MM.1S (cell line): ENCODE results near the gene PNKD.

Experiments used
- DNase-seq: peaks from one replicate; pipeline ENCODE4 v3.0.0-alpha.2; 2015
- H2AFZ ChIP-seq: fragments of 300-600 bp; sonication (generic); 2 replicates; pipeline ENCODE4 v1.6.0; 2016; ENCODE audit warnings: antibody characterized with exemption, low read length
- H3F3A ChIP-seq: fragments of 300-600 bp; sonication (generic); 2 replicates; pipeline ENCODE4 v1.6.1; 2016; ENCODE audit warnings: mild to moderate bottlenecking, antibody characterized with exemption, low read length, moderate library complexity, mixed read lengths; ENCODE audit not compliant: insufficient read depth
- H3K27ac ChIP-seq: fragments of 300-600 bp; sonication (generic); 2 replicates; pipeline ENCODE4 v1.5.1; 2016; ENCODE audit warnings: mild to moderate bottlenecking, low read length
- H3K27me3 ChIP-seq: fragments of 300-600 bp; sonication (generic); replicated peaks from 2 replicates; pipeline ENCODE4 v1.6.0; 2016; ENCODE audit warnings: low read length; ENCODE audit not compliant: insufficient read depth
- H3K36me3 ChIP-seq: fragments of 300-600 bp; sonication (generic); replicated peaks from 2 replicates; pipeline ENCODE4 v1.6.1; 2016; ENCODE audit warnings: mild to moderate bottlenecking, low read length, mixed read lengths; ENCODE audit not compliant: insufficient read depth
- H3K4me1 ChIP-seq: fragments of 300-600 bp; sonication (generic); 2 replicates; pipeline ENCODE4 v1.6.1; 2016; ENCODE audit warnings: low read length, mixed read lengths
- H3K4me2 ChIP-seq: fragments of 300-600 bp; sonication (generic); 2 replicates; pipeline ENCODE4 v1.6.0; 2016; ENCODE audit warnings: low read depth, low read length
- H3K4me3 ChIP-seq: fragments of 300-600 bp; sonication (generic); 2 replicates; pipeline ENCODE4 v1.5.1; 2016; ENCODE audit warnings: low read length, mixed read lengths
- H3K79me2 ChIP-seq: fragments of 300-600 bp; sonication (generic); 2 replicates; pipeline ENCODE4 v1.6.1; 2016; ENCODE audit warnings: mixed run types, low read length, mixed read lengths
- H3K9ac ChIP-seq: fragments of 300-600 bp; sonication (generic); 2 replicates; pipeline ENCODE4 v1.6.1; 2016; ENCODE audit warnings: low read length, mixed read lengths
- H3K9me2 ChIP-seq: fragments of 300-600 bp; sonication (generic); replicated peaks from 2 replicates; pipeline ENCODE4 v1.6.1; 2016; ENCODE audit warnings: mild to moderate bottlenecking, low read length, mixed read lengths; ENCODE audit not compliant: insufficient read depth
- H3K9me3 ChIP-seq: fragments of 300-600 bp; sonication (generic); replicated peaks from 2 replicates; pipeline ENCODE4 v1.6.1; 2016; ENCODE audit warnings: mild to moderate bottlenecking, low read length, mixed read lengths; ENCODE audit not compliant: insufficient read depth
- H4K20me1 ChIP-seq: fragments of 300-600 bp; sonication (generic); 2 replicates; pipeline ENCODE4 v1.6.1; 2016; ENCODE audit warnings: mild to moderate bottlenecking, low read length, moderate library complexity, mixed read lengths; ENCODE audit not compliant: insufficient read depth
- EZH2 ChIP-seq: fragments of 300-600 bp; sonication (generic); optimal IDR thresholded peaks from 2 replicates; pipeline ENCODE3; 2017; ENCODE audit warnings: low read depth, mild to moderate bottlenecking, antibody characterized with exemption, low read length, mixed read lengths
- EZH2phosphoT487 ChIP-seq: fragments of 300-600 bp; sonication (generic); IDR thresholded peaks from 2 replicates; pipeline ENCODE4 v1.6.1; 2018; ENCODE audit warnings: antibody characterized with exemption, low read length
- TF ChIP-seq, protein P1 (sequence below): fragments of 300-600 bp; sonication (generic); IDR thresholded peaks from 2 replicates; pipeline ENCODE4 v1.5.1; 2016; ENCODE audit warnings: antibody characterized with exemption, low read length, mixed read lengths

The PNKD gene

DNA sequence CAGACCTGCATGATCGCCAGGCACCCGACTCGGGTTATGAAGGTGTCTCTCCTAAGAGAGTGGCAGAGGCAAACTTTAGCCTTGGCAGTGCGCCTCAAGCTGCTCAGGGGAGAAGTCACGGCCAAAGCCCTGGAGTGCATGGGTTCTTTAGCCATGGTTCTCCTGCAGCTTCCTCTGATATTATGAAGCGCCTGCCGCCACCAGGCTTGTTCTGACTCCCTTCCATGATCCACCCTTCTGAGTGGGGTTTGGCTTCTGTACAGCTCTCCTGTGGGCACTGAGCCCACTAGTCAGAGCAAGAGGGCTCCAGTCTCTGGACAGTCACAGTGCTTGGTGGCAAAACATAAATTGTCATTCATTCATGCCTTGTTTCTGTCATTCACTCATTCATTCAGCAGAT, 47.9 kb downstream of the PNKD start:
- Histone ChIP-seq H3K36me3 (no peaks in the 10 kb centered on the region), H3K4me2 (no peak overlapping the region), H3K4me1 (no peaks in the 10 kb centered on the region), H3K79me2 (no peaks in the 10 kb centered on the region), H3K27ac (no peak overlapping the region), H4K20me1 (no peaks in the 10 kb centered on the region), H2AFZ (no peak overlapping the region), H3K9me2 (no peaks in the 10 kb centered on the region), H3F3A (0 out of 2 replicates have a peak, but pooled peaks cover 3% of the 10 kb centered on the region), H3K9me3 (no peaks in the 10 kb centered on the region), H3K27me3 (no peaks in the 10 kb centered on the region), H3K4me3 (no peak overlapping the region), H3K9ac (no peak overlapping the region)
- TF ChIP-seq, protein P1, sequence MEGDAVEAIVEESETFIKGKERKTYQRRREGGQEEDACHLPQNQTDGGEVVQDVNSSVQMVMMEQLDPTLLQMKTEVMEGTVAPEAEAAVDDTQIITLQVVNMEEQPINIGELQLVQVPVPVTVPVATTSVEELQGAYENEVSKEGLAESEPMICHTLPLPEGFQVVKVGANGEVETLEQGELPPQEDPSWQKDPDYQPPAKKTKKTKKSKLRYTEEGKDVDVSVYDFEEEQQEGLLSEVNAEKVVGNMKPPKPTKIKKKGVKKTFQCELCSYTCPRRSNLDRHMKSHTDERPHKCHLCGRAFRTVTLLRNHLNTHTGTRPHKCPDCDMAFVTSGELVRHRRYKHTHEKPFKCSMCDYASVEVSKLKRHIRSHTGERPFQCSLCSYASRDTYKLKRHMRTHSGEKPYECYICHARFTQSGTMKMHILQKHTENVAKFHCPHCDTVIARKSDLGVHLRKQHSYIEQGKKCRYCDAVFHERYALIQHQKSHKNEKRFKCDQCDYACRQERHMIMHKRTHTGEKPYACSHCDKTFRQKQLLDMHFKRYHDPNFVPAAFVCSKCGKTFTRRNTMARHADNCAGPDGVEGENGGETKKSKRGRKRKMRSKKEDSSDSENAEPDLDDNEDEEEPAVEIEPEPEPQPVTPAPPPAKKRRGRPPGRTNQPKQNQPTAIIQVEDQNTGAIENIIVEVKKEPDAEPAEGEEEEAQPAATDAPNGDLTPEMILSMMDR, result no peak
- TF ChIP-seq EZH2 (no peak), EZH2phosphoT487 (no peak)
- no peak for DNase-seq

DNA sequence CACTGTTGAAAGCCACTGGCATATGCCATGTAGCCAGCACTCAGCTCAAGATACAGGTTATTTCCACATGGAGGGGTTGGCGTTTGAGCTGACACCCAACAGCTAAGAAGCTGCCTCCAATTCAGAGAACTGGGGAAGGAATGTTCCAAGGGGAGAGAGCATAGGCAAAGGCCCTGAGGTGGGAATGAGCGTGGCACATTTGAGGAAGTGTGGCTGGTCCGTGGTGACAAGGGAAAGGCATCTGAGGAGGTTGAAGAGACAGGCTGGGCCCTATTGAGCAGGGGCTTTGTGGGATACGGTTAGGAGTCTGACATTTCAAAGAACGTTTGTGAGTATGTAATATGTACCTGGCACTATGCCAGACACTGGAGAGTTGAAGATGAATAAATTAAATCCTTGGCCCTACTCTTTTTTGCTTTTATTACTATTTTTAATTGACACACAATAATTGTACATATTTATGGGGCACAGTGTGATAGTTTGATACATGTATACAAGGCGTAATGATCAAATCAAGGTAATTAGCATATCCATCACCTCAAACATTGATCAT, 49.6 kb downstream of the PNKD start:
- no peaks in the 10 kb centered on the region for H3K9me2 ChIP-seq
- H3K36me3 ChIP-seq, result no peaks in the 10 kb centered on the region
- no peak overlapping the region for H3K4me2 ChIP-seq
- H3K79me2 ChIP-seq, result no peaks in the 10 kb centered on the region
- H3K4me3 ChIP-seq, result no peak overlapping the region
- 0 out of 2 replicates have a peak, but pooled peaks cover 3% of the 10 kb centered on the region for H3F3A ChIP-seq
- DNase-seq, result no peak
- TF ChIP-seq EZH2 (no peak), EZH2phosphoT487 (no peak)
- TF ChIP-seq, protein P1, result no peak
- no peaks in the 10 kb centered on the region for H4K20me1 ChIP-seq
- H2AFZ ChIP-seq, result no peak overlapping the region
- no peaks in the 10 kb centered on the region for H3K4me1 ChIP-seq
- no peaks in the 10 kb centered on the region for H3K9me3 ChIP-seq
- H3K27ac ChIP-seq, result no peak overlapping the region
- no peak overlapping the region for H3K9ac ChIP-seq
- H3K27me3 ChIP-seq, result no peaks in the 10 kb centered on the region

DNA sequence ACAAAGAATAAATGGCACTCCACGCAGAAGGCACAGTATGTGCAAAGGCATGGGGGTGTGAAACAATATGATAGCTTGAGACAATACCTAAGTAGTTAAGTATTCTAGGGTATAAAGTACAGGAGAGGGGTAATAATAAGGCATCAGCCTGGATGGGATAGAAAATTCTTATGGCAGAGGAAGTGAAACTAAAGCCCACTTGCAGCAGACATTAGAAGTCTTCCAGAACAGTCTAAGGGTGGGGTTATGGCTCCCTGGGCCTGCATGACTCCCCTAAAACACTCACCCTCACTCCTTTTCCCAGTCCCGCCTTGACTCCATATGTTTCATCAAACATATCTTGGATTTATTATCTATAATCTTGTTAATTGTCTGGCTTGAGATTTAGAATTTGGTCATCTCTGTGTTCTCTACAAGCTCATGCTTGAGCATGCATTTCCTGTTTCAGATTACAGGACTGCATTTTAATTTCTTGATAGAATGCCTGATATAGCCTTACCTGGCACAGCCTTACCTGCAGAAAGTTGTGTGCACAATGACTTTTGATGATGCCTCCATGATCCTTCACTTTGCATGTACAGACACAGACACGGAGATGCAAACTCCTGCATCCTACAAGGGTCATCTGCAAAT, 50.5 kb downstream of the PNKD start:
- Histone ChIP-seq H3K36me3 (no peaks in the 10 kb centered on the region), H3K9me3 (no peaks in the 10 kb centered on the region), H3K9ac (no peak overlapping the region), H3K9me2 (no peaks in the 10 kb centered on the region), H3K27ac (no peak overlapping the region), H3F3A (0 out of 2 replicates have a peak, but pooled peaks cover 3% of the 10 kb centered on the region), H3K27me3 (no peaks in the 10 kb centered on the region), H4K20me1 (no peaks in the 10 kb centered on the region), H3K79me2 (no peaks in the 10 kb centered on the region), H3K4me2 (no peak overlapping the region), H3K4me1 (no peaks in the 10 kb centered on the region), H2AFZ (no peak overlapping the region), H3K4me3 (no peak overlapping the region)
- TF ChIP-seq EZH2phosphoT487, result no peak
- no peak for TF ChIP-seq EZH2
- TF ChIP-seq, protein P1, result no peak
- no peak for DNase-seq
